ENCODE data around the gene ESR2.
"Not testable (repeated sequence)": the region's sequence is repeated elsewhere in the genome, so short reads cannot be mapped to it uniquely, and the experiment has no call there.

Gene ESR2

GRCh38 chr14:64293976-64294671 is at the start of gene ESR2:
Gene ESR2 (minus strand): TSS chr14:64294371. CDS start chr14:64282985, 11,386 bp downstream.
- no peak for DNase-seq

- no peak for DNase-seq
Measured at GRCh38 chr14:64340560-64341196, 46.5 kb upstream of the ESR2 start.

GRCh38 chr14:64338616-64339316 is 44.6 kb upstream of the ESR2 start:
- DNase-seq: peak; percentile 92 to 97

GRCh38 chr14:64337888-64338615 is 43.9 kb upstream of the ESR2 start:
- peak; percentile 14 to 41 for DNase-seq

GRCh38 chr14:64329149-64329548 is 35.0 kb upstream of the ESR2 start:
- no peak for DNase-seq

GRCh38 chr14:64326502-64326901 is 32.3 kb upstream of the ESR2 start:
- no peak for DNase-seq

GRCh38 chr14:64324895-64325294 is 30.7 kb upstream of the ESR2 start:
- no peak for DNase-seq

GRCh38 chr14:64324461-64324860 is 30.3 kb upstream of the ESR2 start:
- DNase-seq: no peak

- not testable (repeated sequence) for DNase-seq
Measured at GRCh38 chr14:64320362-64320761, 26.2 kb upstream of the ESR2 start.

- not testable (repeated sequence) for DNase-seq
Measured at GRCh38 chr14:64318695-64319094, 24.5 kb upstream of the ESR2 start.

- peak in 1 of 2 donors; percentile 71 for DNase-seq
Measured at GRCh38 chr14:64303471-64303917, 9.3 kb upstream of the ESR2 start.

GRCh38 chr14:64298773-64299172 is 4.6 kb upstream of the ESR2 start:
- DNase-seq: no peak

- peak in 1 of 2 donors; percentile 11 for DNase-seq
Measured at GRCh38 chr14:64296561-64296960, 2.4 kb upstream of the ESR2 start.

GRCh38 chr14:64294672-64295413 is 672 bp upstream of the ESR2 start:
- peak; percentile 12 to 13 for DNase-seq

- DNase-seq: no peak
Measured at GRCh38 chr14:64292197-64292596, 2.0 kb downstream of the ESR2 start.

GRCh38 chr14:64289571-64289970 is 4.6 kb downstream of the ESR2 start:
- no peak for DNase-seq

- no peak for DNase-seq
Measured at GRCh38 chr14:64281805-64282204, 12.4 kb downstream of the ESR2 start.

- DNase-seq: no peak
Measured at GRCh38 chr14:64279704-64280668, 14.2 kb downstream of the ESR2 start.

- no peak for DNase-seq
Measured at GRCh38 chr14:64278458-64278857, 15.7 kb downstream of the ESR2 start.

GRCh38 chr14:64272019-64272418 is 22.2 kb downstream of the ESR2 start:
- DNase-seq: no peak

- DNase-seq: no peak
Measured at GRCh38 chr14:64266239-64266638, 27.9 kb downstream of the ESR2 start.

All from hippocampal formation (tissue), 2 donors.